GM18505 (cell line): Measurements from ENCODE around the gene HDAC6.

Source experiments
- ATAC-seq: cut with Tn5 transposase; IDR thresholded peaks from one replicate; pipeline ENCODE4 v1.9.1; 2021; ENCODE audit not compliant: unreplicated experiment
- POLR2A ChIP-seq: IDR thresholded peaks from 4 replicates; pipeline ENCODE4 v1.6.1; 2011; ENCODE audit warnings: borderline replicate concordance; ENCODE audit not compliant: insufficient read depth, insufficient read length; ENCODE audit errors: extremely low read depth

The HDAC6 gene

GRCh38 chrX:48823053-48823452 is 21.2 kb downstream of the HDAC6 start:
- no peak for TF ChIP-seq POLR2A
- ATAC-seq, result no peak

GRCh38 chrX:48824066-48824465 is 22.2 kb downstream of the HDAC6 start:
- no peak for ATAC-seq
- TF ChIP-seq POLR2A, result no peak

- no peak for ATAC-seq
- no peak for TF ChIP-seq POLR2A
These were observed 24.4 kb downstream of the HDAC6 start, which contains the start of gene ERAS for GRCh38 chrX:48826135-48826875. ERAS (plus strand) TSS chrX:48826513; CDS start chrX:48829124, 2,611 bp downstream.

DNA sequence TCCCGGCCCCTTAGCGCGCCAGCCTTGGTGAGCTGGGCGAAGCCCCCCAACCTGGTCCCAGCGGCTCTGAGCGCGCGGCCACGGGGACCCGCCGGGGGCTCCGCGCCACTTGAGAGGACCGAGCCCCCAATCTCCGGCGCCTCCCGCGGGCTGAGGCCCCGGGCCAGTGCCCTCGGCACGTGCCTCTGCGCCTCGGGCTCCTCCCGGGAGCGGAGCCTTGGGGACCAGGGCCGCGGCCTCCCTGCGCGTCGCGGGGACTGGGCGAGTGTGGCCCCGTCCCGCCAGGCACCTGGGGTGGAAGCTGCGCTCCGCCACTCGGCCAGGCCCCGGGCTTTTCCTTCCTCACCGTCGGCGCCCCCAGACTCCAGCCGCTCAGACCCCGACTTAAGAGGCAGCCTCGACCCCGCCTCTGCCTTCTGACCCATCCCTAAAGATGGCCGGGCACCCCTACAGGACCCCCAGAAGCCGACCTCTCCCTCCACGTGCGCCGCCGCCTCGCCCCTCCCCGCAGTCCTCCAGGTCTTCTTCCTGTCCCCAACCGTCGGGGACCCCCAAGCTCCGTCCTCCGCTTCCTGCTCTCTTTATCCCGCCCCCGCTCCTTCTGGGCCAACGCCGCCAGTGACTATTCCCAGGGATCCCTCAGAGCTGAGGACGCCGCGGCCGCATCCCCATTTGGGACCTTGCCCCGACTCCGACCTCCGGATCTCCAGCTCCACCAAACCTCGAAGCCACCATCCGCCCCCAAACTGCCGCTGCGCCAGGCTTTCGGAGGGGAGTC is 25.2 kb downstream of the HDAC6 start:
- ATAC-seq, result no peak
- TF ChIP-seq POLR2A, result no peak

GRCh38 chrX:48827654-48827968 is 25.7 kb downstream of the HDAC6 start:
- ATAC-seq, result no peak
- no peak for TF ChIP-seq POLR2A

DNA sequence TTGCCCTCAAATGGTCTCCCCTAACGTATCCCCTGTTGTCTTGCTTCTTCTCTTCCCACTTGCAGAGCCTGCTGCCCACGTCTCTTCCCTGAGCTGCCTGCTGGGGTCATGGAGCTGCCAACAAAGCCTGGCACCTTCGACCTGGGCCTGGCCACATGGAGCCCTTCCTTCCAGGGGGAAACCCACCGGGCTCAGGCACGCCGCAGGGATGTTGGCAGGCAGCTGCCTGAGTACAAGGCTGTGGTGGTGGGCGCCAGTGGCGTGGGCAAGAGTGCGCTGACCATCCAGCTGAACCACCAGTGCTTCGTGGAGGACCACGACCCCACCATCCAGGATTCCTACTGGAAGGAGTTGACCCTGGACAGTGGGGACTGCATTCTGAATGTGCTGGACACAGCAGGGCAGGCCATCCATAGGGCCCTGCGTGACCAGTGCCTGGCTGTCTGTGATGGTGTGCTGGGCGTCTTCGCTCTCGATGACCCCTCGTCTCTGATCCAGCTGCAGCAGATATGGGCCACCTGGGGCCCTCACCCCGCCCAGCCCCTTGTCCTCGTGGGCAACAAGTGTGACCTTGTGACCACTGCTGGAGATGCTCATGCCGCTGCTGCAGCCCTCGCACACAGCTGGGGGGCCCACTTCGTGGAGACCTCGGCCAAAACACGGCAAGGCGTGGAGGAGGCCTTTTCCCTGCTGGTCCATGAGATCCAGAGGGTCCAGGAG is 27.3 kb downstream of the HDAC6 start:
- ATAC-seq, result no peak
- no peak for TF ChIP-seq POLR2A

DNA sequence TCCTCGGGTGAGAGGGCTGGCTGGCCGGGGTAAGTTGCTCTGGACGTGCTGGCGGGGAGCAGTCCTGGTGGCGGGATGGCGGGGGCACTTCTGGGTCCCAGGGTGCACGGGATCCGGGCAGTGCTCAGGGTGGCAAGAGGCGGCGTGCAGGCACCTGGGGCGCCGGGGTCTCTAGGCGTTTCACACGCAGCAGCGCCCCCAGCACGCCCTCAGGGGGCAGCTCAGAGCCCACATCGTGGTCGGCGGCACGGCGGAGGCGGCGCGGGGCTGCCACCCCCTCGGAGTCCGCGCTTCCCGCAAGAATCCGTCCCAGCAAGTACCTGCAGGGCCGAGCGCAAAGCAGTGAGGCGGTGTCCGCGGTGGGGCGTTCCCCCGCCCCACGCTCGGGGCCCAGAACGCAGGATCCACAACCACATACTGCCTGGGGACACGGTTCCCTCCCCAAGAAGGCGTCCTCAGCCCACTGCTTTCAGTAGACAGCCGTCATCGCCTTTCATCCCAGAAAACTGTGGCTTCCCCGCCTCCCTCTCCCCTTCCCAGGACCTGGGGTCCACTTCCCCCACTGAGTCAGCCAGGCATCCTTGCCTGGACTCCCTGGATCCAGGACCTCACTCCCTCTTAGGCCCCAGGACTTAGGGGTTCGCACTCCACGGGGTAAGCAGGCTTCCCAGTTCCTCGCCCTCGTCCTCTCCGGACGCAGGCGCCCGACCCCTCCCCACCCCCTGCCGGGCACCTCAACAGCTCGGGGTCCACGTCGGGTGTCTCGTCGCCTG is 29.5 kb downstream of the HDAC6 start:
- ATAC-seq, result no peak
- TF ChIP-seq POLR2A, result no peak

DNA sequence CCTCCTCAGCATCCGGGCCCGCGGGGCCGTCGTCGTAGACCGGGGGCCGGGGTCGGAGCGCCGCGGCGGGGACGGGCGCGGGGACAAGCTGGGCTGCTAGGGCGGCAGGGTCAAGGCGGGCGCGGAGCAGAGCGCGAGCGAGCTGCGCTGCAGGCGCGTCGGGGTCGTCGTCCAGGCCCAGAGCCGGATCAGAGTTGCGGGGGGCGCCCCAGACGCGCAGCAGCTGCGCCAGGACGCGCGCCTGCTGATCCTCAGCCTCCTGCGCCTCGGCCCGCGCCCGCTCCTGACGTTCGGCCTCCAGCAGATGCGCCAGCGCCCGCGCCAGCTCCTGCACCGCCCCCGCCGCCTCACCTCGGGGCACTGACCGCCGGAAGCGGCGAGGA is 30.0 kb downstream of the HDAC6 start:
- ATAC-seq, result no peak
- TF ChIP-seq POLR2A, result no peak

GRCh38 chrX:48833542-48834138 is 31.8 kb downstream of the HDAC6 start:
- TF ChIP-seq POLR2A, result no peak
- no peak for ATAC-seq

DNA sequence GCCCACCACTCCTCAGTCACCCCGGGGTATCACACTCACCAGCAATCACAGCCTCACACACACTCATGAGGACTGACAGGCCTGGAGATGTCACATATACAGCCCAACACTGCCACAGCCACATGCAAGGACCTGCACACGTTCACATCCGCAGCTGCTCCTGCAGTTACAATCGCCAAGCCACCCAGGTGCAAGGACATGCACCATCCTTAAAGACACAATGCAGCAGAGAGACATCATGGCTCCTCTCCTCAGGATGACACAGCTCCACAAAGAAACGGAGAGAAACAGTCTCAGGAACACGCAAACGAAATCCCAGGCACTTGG is 32.5 kb downstream of the HDAC6 start:
- ATAC-seq, result no peak
- TF ChIP-seq POLR2A, result no peak

- no peak for ATAC-seq
- no peak for TF ChIP-seq POLR2A
These were observed 33.9 kb downstream of the HDAC6 start, which contains the start of gene PCSK1N for GRCh38 chrX:48835524-48836329. PCSK1N (minus strand) TSS chrX:48835610; CDS start chrX:48835532, 78 bp downstream.

GRCh38 chrX:48839686-48840085 is 37.8 kb downstream of the HDAC6 start:
- no peak for TF ChIP-seq POLR2A
- ATAC-seq, result no peak
